IPS DF 19.7 (cell line): ENCODE results near the gene CHRNA4.

Experiments
- DNase-seq: peaks from one replicate; pipeline ENCODE4 v3.0.0-alpha.2; 2013; ENCODE audit warnings: low read depth, low spot score

CHRNA4 gene

GRCh38 chr20:63377951-63378381 lies 16.8 kb upstream of the CHRNA4 start:
- DNase-seq = no peak

- no peak for DNase-seq
Observed at GRCh38 chr20:63377256-63377941, 16.2 kb upstream of the CHRNA4 start.

GRCh38 chr20:63376283-63377250 lies 15.4 kb upstream of the CHRNA4 start:
- no peak for DNase-seq

GRCh38 chr20:63375438-63375837 lies 14.3 kb upstream of the CHRNA4 start:
- DNase-seq = no peak

- no peak for DNase-seq
Observed at GRCh38 chr20:63374504-63374903, 13.4 kb upstream of the CHRNA4 start.

- no peak for DNase-seq
Observed at GRCh38 chr20:63373996-63374395, 12.8 kb upstream of the CHRNA4 start.

- no peak for DNase-seq
Observed at GRCh38 chr20:63372971-63373885, 12.1 kb upstream of the CHRNA4 start.

- no peak for DNase-seq
Observed at GRCh38 chr20:63371291-63371865, 10.2 kb upstream of the CHRNA4 start.

- no peak for DNase-seq
Observed at GRCh38 chr20:63370618-63371187, 9.6 kb upstream of the CHRNA4 start.

GRCh38 chr20:63369724-63370617 lies 8.8 kb upstream of the CHRNA4 start:
- no peak for DNase-seq

GRCh38 chr20:63369024-63369530 lies 7.9 kb upstream of the CHRNA4 start:
- no peak for DNase-seq

- DNase-seq = no peak
Observed at GRCh38 chr20:63368151-63368550, 7.0 kb upstream of the CHRNA4 start.

GRCh38 chr20:63367446-63368055 lies 6.4 kb upstream of the CHRNA4 start:
- DNase-seq = no peak

- DNase-seq = no peak
Observed at GRCh38 chr20:63366390-63367365, 5.5 kb upstream of the CHRNA4 start.

GRCh38 chr20:63365601-63366389 lies 4.6 kb upstream of the CHRNA4 start:
- DNase-seq = no peak

- DNase-seq = no peak
Observed at GRCh38 chr20:63364801-63365585, 3.8 kb upstream of the CHRNA4 start.
